DND-41 (cell line): ENCODE data around the gene ZDHHC20.

Source experiments
- ATAC-seq: fragments of 200-7000 bp; cut with Tn5 transposase; 3 replicates; pipeline ENCODE4 v1.9.1; 2021; ENCODE audit warnings: low read depth; ENCODE audit not compliant: insufficient read depth
- DNase-seq: peaks from one replicate; pipeline ENCODE4 v3.0.0-alpha.2; 2020
- H2AFZ ChIP-seq: 2 replicates; pipeline ENCODE4 v1.6.0; 2012; ENCODE audit warnings: low read depth, low read length
- H3K27ac ChIP-seq: 2 replicates; pipeline ENCODE4 v1.5.1; 2012; ENCODE audit warnings: low read length, inconsistent platforms
- H3K27me3 ChIP-seq: fragments of 200-600 bp; sonication (generic); 2 replicates; pipeline ENCODE4 v1.6.0; 2012; ENCODE audit warnings: low read length, mild to moderate bottlenecking, inconsistent platforms; ENCODE audit not compliant: insufficient read depth, poor library complexity
- H3K36me3 ChIP-seq: 2 replicates; pipeline ENCODE4 v1.5.1; 2012; ENCODE audit warnings: low read length, inconsistent platforms; ENCODE audit not compliant: insufficient read depth
- H3K4me1 ChIP-seq: 2 replicates; pipeline ENCODE4 v1.5.1; 2012; ENCODE audit warnings: mild to moderate bottlenecking, low read length; ENCODE audit not compliant: insufficient read depth
- H3K4me2 ChIP-seq: 2 replicates; pipeline ENCODE4 v1.6.0; 2012; ENCODE audit warnings: mild to moderate bottlenecking, moderate library complexity, low read length, inconsistent platforms; ENCODE audit not compliant: insufficient read depth
- H3K4me3 ChIP-seq, 2 experiments: fragments of 200-600 bp in 1 of 2; shearing (Covaris generic) in 1 of 2; 2 replicates each; pipeline ENCODE4 v1.5.1; 2012 to 2016; ENCODE audit warnings: inconsistent platforms in 2 of 2, low read length in 2 of 2, mild to moderate bottlenecking in 2 of 2, low read depth in 1 of 2, moderate library complexity in 1 of 2
- H3K79me2 ChIP-seq: 2 replicates; pipeline ENCODE4 v1.6.0; 2012; ENCODE audit warnings: low read length, inconsistent platforms; ENCODE audit not compliant: insufficient read depth
- H3K9ac ChIP-seq: 2 replicates; pipeline ENCODE4 v1.6.0; 2012; ENCODE audit warnings: low read depth, mild to moderate bottlenecking, inconsistent platforms, low read length, moderate library complexity
- H3K9me3 ChIP-seq: 2 replicates; pipeline ENCODE4 v1.5.1; 2012; ENCODE audit warnings: low read length, moderate library complexity, mild to moderate bottlenecking, inconsistent platforms; ENCODE audit not compliant: insufficient read depth, severe bottlenecking
- H4K20me1 ChIP-seq: 2 replicates; pipeline ENCODE4 v1.6.0; 2012; ENCODE audit warnings: low read length; ENCODE audit not compliant: insufficient read depth
- EZH2 ChIP-seq: IDR thresholded peaks from 3 replicates; pipeline ENCODE4 v1.6.1; 2012; ENCODE audit warnings: borderline replicate concordance, low read depth, mild to moderate bottlenecking, moderate library complexity, low read length, inconsistent platforms; ENCODE audit not compliant: severe bottlenecking
- TF ChIP-seq, protein P1 (sequence below): IDR thresholded peaks from 2 replicates; pipeline ENCODE4 v1.5.1; 2012; ENCODE audit warnings: borderline replicate concordance, low read length, moderate library complexity, mild to moderate bottlenecking; ENCODE audit not compliant: poor library complexity, severe bottlenecking; ENCODE audit errors: extremely low read depth

The ZDHHC20 gene

GRCh38 chr13:21478881-21479808 is 20.0 kb upstream of the ZDHHC20 start:
- peak overlapping the region; percentile 52 for H3K4me2 ChIP-seq

GRCh38 chr13:21476893-21477472 is 17.9 kb upstream of the ZDHHC20 start:
- ATAC-seq (peak; percentile 76), DNase-seq (peak; percentile 73)
- Histone ChIP-seq H3K79me2 (no peaks in the 10 kb centered on the region), H3K36me3 (no peaks in the 10 kb centered on the region), H3K4me1 (peaks cover 14% of the 10 kb centered on the region; the same call in 1 of the 2 replicates), H3K9me3 (no peaks in the 10 kb centered on the region), H3K4me3 (peak overlapping the region in 1 of 2 experiments; percentile 52; a peak in 2 of 4 replicates), H2AFZ (peak overlapping the region; percentile 62), H3K4me2 (peak overlapping the region; percentile 57), H3K9ac (peak overlapping the region; percentile 39), H3K27ac (no peak overlapping the region), H4K20me1 (no peaks in the 10 kb centered on the region), H3K27me3 (no peaks in the 10 kb centered on the region)
- no peak for TF ChIP-seq EZH2
- TF ChIP-seq, protein P1, sequence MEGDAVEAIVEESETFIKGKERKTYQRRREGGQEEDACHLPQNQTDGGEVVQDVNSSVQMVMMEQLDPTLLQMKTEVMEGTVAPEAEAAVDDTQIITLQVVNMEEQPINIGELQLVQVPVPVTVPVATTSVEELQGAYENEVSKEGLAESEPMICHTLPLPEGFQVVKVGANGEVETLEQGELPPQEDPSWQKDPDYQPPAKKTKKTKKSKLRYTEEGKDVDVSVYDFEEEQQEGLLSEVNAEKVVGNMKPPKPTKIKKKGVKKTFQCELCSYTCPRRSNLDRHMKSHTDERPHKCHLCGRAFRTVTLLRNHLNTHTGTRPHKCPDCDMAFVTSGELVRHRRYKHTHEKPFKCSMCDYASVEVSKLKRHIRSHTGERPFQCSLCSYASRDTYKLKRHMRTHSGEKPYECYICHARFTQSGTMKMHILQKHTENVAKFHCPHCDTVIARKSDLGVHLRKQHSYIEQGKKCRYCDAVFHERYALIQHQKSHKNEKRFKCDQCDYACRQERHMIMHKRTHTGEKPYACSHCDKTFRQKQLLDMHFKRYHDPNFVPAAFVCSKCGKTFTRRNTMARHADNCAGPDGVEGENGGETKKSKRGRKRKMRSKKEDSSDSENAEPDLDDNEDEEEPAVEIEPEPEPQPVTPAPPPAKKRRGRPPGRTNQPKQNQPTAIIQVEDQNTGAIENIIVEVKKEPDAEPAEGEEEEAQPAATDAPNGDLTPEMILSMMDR = peak; percentile 93

More at GRCh38 chr13:21478881-21479808, 20.0 kb upstream of the ZDHHC20 start:
- no peaks in the 10 kb centered on the region for H3K79me2 ChIP-seq
- no peak overlapping the region for H3K4me3 ChIP-seq
- no peaks in the 10 kb centered on the region for H3K36me3 ChIP-seq
- no peaks in the 10 kb centered on the region for H4K20me1 ChIP-seq
- DNase-seq = peak; percentile 60
- H3K27me3 ChIP-seq = no peaks in the 10 kb centered on the region
- peak overlapping the region; percentile 67 for H2AFZ ChIP-seq
- no peaks in the 10 kb centered on the region for H3K9me3 ChIP-seq
- H3K9ac ChIP-seq = no peak overlapping the region; the same call in 1 of the 2 replicates
- H3K4me1 ChIP-seq = peaks cover 14% of the 10 kb centered on the region; the same call in 1 of the 2 replicates
- TF ChIP-seq, protein P1 = peak; percentile 75
- no peak for TF ChIP-seq EZH2
- H3K27ac ChIP-seq = no peak overlapping the region
- peak; percentile 86 for ATAC-seq

GRCh38 chr13:21475115-21475514 is 16.0 kb upstream of the ZDHHC20 start:
- H3K27ac ChIP-seq = no peak overlapping the region
- no peak overlapping the region for H2AFZ ChIP-seq
- H3K4me3 ChIP-seq = no peak overlapping the region
- H3K79me2 ChIP-seq = no peaks in the 10 kb centered on the region
- H3K36me3 ChIP-seq = no peaks in the 10 kb centered on the region
- no peak for DNase-seq
- H3K27me3 ChIP-seq = no peaks in the 10 kb centered on the region
- H3K9ac ChIP-seq = no peak overlapping the region
- H3K4me2 ChIP-seq = no peak overlapping the region
- TF ChIP-seq, protein P1 = no peak
- no peak for TF ChIP-seq EZH2
- peaks cover 14% of the 10 kb centered on the region; the same call in 1 of the 2 replicates for H3K4me1 ChIP-seq
- ATAC-seq = no peak
- no peaks in the 10 kb centered on the region for H3K9me3 ChIP-seq
- no peaks in the 10 kb centered on the region for H4K20me1 ChIP-seq
